Measurements from ENCODE around the gene WWOX. TPM values are rescaled to one million over a fixed set of nuclear protein-coding genes. Genes with fewer than 3 reads are reported as not detected.

The WWOX gene
- total RNA-seq, 1 donor from 2014 or later: 28.2 TPM

- Mint-ChIP-seq H3K36me3 (ENCODE audit: unreplicated experiment) (no peaks in the 10 kb centered on the region), H3K27ac (ENCODE audit: unreplicated experiment) (peak overlapping the region; percentile 42)
- DNase-seq (ENCODE audit: extremely low spot score, unreplicated experiment): no peak
Observed at GRCh38 chr16:78177987-78178386, 78.5 kb downstream of the WWOX start.

GRCh38 chr16:78179666-78180065 lies 80.2 kb downstream of the WWOX start:
- H3K27ac Mint-ChIP-seq (ENCODE audit: unreplicated experiment): no peak overlapping the region
- no peaks in the 10 kb centered on the region for H3K36me3 Mint-ChIP-seq (ENCODE audit: unreplicated experiment)
- H3K4me3 Mint-ChIP-seq (ENCODE audit: unreplicated experiment): no peak overlapping the region
- no peak for DNase-seq (ENCODE audit: extremely low spot score, unreplicated experiment)
- peaks cover 26% of the 10 kb centered on the region for H3K4me1 Mint-ChIP-seq (ENCODE audit: unreplicated experiment)
- no peak for TF ChIP-seq CTCF (IDR thresholded peaks at IDR 0.05)
- peaks cover 3% of the 10 kb centered on the region for H3K27me3 Mint-ChIP-seq (ENCODE audit: unreplicated experiment)
- H3K9me3 Mint-ChIP-seq (ENCODE audit: unreplicated experiment): no peaks in the 10 kb centered on the region

More at GRCh38 chr16:78177987-78178386, 78.5 kb downstream of the WWOX start:
- H3K9me3 Mint-ChIP-seq (ENCODE audit: unreplicated experiment): no peaks in the 10 kb centered on the region
- peaks cover 12% of the 10 kb centered on the region for H3K4me1 Mint-ChIP-seq (ENCODE audit: unreplicated experiment)
- peaks cover 3% of the 10 kb centered on the region for H3K27me3 Mint-ChIP-seq (ENCODE audit: unreplicated experiment)
- no peak overlapping the region for H3K4me3 Mint-ChIP-seq (ENCODE audit: unreplicated experiment)
- TF ChIP-seq CTCF (IDR thresholded peaks at IDR 0.05): no peak

GRCh38 chr16:78180349-78180748 lies 80.9 kb downstream of the WWOX start:
- Mint-ChIP-seq H3K27me3 (ENCODE audit: unreplicated experiment) (peaks cover 3% of the 10 kb centered on the region), H3K36me3 (ENCODE audit: unreplicated experiment) (no peaks in the 10 kb centered on the region), H3K4me3 (ENCODE audit: unreplicated experiment) (no peak overlapping the region), H3K27ac (ENCODE audit: unreplicated experiment) (no peak overlapping the region), H3K9me3 (ENCODE audit: unreplicated experiment) (no peaks in the 10 kb centered on the region), H3K4me1 (ENCODE audit: unreplicated experiment) (peaks cover 33% of the 10 kb centered on the region)
- DNase-seq (ENCODE audit: extremely low spot score, unreplicated experiment): no peak
- TF ChIP-seq CTCF (IDR thresholded peaks at IDR 0.05): no peak

GRCh38 chr16:78183437-78184237 lies 84.2 kb downstream of the WWOX start:
- peak overlapping the region; percentile 89 for H3K27ac Mint-ChIP-seq (ENCODE audit: unreplicated experiment)
- no peaks in the 10 kb centered on the region for H3K36me3 Mint-ChIP-seq (ENCODE audit: unreplicated experiment)
- H3K4me1 Mint-ChIP-seq (ENCODE audit: unreplicated experiment): peaks cover 21% of the 10 kb centered on the region
- DNase-seq (ENCODE audit: extremely low spot score, unreplicated experiment): no peak
- no peaks in the 10 kb centered on the region for H3K9me3 Mint-ChIP-seq (ENCODE audit: unreplicated experiment)
- H3K4me3 Mint-ChIP-seq (ENCODE audit: unreplicated experiment): no peak overlapping the region
- TF ChIP-seq CTCF (IDR thresholded peaks at IDR 0.05): no peak
- peaks cover 3% of the 10 kb centered on the region for H3K27me3 Mint-ChIP-seq (ENCODE audit: unreplicated experiment)

GRCh38 chr16:78184238-78185183 lies 85.1 kb downstream of the WWOX start:
- Mint-ChIP-seq H3K27ac (ENCODE audit: unreplicated experiment) (peak overlapping the region; percentile 89), H3K27me3 (ENCODE audit: unreplicated experiment) (peaks cover 3% of the 10 kb centered on the region), H3K4me1 (ENCODE audit: unreplicated experiment) (peaks cover 21% of the 10 kb centered on the region), H3K36me3 (ENCODE audit: unreplicated experiment) (no peaks in the 10 kb centered on the region), H3K9me3 (ENCODE audit: unreplicated experiment) (no peaks in the 10 kb centered on the region), H3K4me3 (ENCODE audit: unreplicated experiment) (no peak overlapping the region)
- no peak for DNase-seq (ENCODE audit: extremely low spot score, unreplicated experiment)
- TF ChIP-seq CTCF (IDR thresholded peaks at IDR 0.05): no peak
